Duodenal mucosa (tissue), 2 donors: Measurements from ENCODE around the gene NUDT6.

ENCODE experiments used
- H3K27ac ChIP-seq: one replicate; pipeline ENCODE4 v1.7.0; 2013; ENCODE audit warnings: low read depth, low read length
- H3K27me3 ChIP-seq, 2 donors: one replicate each; pipeline ENCODE4 v1.7.0; 2013; ENCODE audit warnings: low read length in 2 of 2, control low read depth in 1 of 2; ENCODE audit not compliant: insufficient read depth in 2 of 2, control insufficient read depth in 1 of 2
- H3K36me3 ChIP-seq, 2 donors: one replicate each; pipeline ENCODE4 v1.7.0; 2013; ENCODE audit warnings: low read length in 2 of 2, control low read depth in 1 of 2; ENCODE audit not compliant: insufficient read depth in 2 of 2, control insufficient read depth in 1 of 2
- H3K4me1 ChIP-seq, 2 donors: one replicate each; pipeline ENCODE4 v1.7.0; 2013; ENCODE audit warnings: low read length in 2 of 2, control low read depth in 1 of 2; ENCODE audit not compliant: insufficient read depth in 2 of 2, control insufficient read depth in 1 of 2
- H3K4me3 ChIP-seq, 2 donors: one replicate each; pipeline ENCODE4 v1.7.0; 2013; ENCODE audit warnings: low read length in 2 of 2, low read depth in 1 of 2
- H3K9ac ChIP-seq, 2 donors: one replicate each; pipeline ENCODE4 v1.7.0; 2013; ENCODE audit warnings: low read length in 2 of 2, low read depth in 1 of 2
- H3K9me3 ChIP-seq, 2 donors: one replicate each; pipeline ENCODE4 v1.7.0; 2013; ENCODE audit warnings: low read length in 2 of 2, control low read depth in 1 of 2; ENCODE audit not compliant: control insufficient read depth in 1 of 2

The NUDT6 gene

GRCh38 chr4:122842984-122843531, 79.3 kb downstream of the NUDT6 start:
- H3K36me3 ChIP-seq = no peaks in the 10 kb centered on the region
- H3K27ac ChIP-seq = no peak overlapping the region
- H3K27me3 ChIP-seq = no peaks in the 10 kb centered on the region
- no peaks in the 10 kb centered on the region for H3K4me1 ChIP-seq
- no peaks in the 10 kb centered on the region for H3K9me3 ChIP-seq
- H3K4me3 ChIP-seq = no peak overlapping the region
- H3K9ac ChIP-seq = no peak overlapping the region
